Endometrial microvascular endothelial cells (primary cell): ENCODE results near the gene ERICH3. TPM values are rescaled to one million over a fixed set of nuclear protein-coding genes. Genes with fewer than 3 reads are reported as not detected.

Experiments
- in situ Hi-C: cut with HindIII; loops from 2 replicates; pipeline ENCODE4 v1.10.0; 2017; ENCODE audit warnings: low sequenced_read_pairs, low pct_unique_long_range_greater_than_20kb; ENCODE audit errors: inconsistent ontology term
- total RNA-seq: library from RNA; depleted of rRNA; stranded (reverse); fragments of >200 nt; gene quantifications from one replicate; pipeline ENCODE4 v1.2.3, GENCODE V29; 2015; ENCODE audit errors: inconsistent ontology term

Gene ERICH3
- total RNA-seq, 1 donor from 2014 or later: not detected

DNA sequence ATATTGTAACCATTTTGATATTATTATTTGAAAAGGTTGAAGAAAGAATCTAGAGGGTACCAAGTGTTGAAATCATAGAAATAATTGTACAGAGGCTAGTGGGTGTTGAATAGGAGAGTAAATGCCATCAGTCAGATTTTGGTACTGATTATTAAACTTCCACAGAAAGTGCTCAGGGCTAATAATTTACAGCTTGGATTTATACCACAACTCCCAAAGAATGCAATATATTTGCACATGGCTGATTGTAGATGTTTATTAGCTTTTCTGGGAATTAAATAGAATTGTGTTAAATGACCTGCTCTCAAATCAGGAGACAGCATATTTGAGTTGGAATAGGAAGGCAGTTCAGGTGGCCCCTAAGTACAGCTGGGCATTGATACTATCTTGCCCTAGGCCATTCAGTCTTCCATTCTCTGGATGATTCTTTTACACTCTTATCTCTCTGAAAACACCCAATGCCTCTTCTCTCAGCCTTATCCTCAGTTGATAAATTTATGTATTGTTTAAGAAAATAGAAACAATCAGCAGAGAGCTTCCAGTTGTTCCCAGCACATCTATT is 63.7 kb downstream of the ERICH3 start:
- in situ Hi-C loops: no loop called here

- in situ Hi-C loops: no loop called here
These were observed 76.9 kb downstream of the ERICH3 start for GRCh38 chr1:74596717-74597116.

- in situ Hi-C loops: no loop called here
These were observed 79.4 kb downstream of the ERICH3 start for GRCh38 chr1:74593887-74594866.

DNA sequence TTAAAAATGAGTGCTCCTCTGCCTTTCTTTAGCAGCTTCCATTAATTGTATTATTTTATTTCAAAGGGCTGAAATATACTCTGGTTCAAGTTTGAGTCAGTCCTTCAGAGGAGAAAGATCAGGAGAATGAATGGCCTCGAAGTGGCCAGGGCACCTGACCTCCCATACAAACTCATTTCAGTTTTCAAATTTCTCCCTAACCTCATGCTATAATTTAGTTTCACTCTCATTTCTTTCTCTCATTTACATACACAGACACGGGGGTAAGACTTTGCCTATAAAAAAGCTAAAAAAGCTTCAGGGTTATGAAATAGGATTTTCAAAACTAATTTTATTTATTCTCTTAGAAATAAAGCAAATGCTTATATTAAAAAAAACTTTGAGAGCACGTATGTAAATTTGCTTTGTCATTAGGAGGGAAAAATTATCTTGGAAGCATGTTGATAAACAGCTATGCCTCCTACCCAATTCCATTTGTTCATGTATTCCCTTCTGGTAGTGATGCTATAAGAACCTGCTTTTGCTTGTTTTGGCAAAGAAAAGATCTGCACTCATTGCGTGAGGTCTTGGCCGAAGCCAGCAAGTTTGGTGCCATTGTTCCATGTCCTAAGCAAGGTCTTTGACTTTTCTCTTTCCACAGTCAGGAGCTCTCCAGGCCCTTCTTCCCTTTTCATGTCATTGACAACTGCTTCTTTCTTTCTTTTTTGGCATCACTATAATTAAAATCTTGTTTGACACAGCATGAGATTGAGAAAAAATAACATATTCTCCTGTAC is 80.8 kb downstream of the ERICH3 start:
- in situ Hi-C loops: no loop called here

- in situ Hi-C loops: no loop called here
These were observed 81.6 kb downstream of the ERICH3 start for GRCh38 chr1:74591949-74592348.

GRCh38 chr1:74590288-74590687 is 83.3 kb downstream of the ERICH3 start:
- in situ Hi-C loops: no loop called here

GRCh38 chr1:74587888-74588287 is 85.7 kb downstream of the ERICH3 start:
- in situ Hi-C loops: no loop called here

DNA sequence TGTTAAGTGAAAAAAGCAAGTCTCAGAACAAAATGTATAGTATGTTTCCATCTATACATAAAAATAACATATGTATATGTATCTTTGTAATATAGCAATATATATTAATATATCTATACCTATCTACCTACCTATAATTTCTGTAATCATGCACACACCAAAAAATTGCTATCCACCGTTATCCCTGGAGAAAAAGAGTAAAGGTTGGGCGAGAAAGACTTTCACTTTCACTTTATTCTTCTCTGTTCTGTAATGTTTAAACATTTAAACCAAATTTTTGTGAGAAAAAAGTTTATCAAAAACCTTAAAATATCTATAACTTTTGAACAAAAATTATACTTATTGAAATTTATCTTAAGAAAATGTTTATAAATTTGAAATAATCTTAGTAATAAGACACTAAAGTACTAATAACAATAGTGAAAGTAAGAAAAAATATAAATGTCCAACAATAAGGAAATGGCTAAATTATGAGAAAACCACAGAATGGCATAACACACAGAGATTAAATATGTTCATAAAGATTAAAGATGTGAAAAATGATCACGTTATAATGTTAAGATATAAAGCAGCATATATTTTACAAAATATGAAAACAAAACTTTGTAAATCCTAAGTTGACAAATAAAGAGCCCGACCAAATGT is 87.2 kb downstream of the ERICH3 start:
- in situ Hi-C loops: no loop called here

DNA sequence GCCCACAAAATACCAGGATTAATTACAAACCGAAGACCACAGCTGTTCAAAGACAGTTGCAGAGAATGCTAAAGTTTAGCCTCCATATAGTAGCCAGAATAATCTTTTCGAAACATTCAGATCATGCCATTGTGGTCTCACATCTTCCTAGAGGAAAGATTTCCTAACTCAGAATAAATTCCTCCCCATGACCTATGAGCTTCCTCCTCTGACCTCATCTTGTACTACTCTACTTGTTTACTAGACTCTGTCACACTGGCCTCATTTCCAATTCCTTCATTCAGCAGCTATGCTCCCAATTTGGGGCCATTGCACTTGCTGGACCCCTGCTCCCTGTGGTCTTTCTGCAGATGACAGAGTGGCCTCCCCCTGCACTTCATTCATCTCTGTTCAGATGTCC is 89.4 kb downstream of the ERICH3 start:
- in situ Hi-C loops: no loop called here

GRCh38 chr1:74583397-74583796 is 90.2 kb downstream of the ERICH3 start:
- in situ Hi-C loops: no loop called here

DNA sequence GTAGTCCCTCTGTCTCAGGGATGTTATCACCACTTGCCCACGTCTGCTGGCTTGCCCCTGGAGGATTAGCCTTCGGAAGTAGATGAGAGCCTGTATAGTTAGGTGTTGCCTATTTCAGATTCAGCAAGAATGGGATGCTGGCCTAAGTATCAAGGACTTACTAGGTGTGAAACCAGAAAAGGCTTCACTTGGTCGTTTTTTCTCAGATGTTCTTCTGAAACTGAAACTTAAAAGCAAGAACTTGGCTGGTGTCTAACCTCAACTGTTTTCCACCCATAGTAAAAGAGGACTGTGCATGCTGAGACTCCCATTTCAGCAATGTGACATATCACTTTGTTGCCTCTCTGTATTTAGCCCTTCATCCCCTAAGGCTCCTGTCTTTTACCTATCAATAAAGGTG is 94.2 kb downstream of the ERICH3 start:
- in situ Hi-C loops: no loop called here

DNA sequence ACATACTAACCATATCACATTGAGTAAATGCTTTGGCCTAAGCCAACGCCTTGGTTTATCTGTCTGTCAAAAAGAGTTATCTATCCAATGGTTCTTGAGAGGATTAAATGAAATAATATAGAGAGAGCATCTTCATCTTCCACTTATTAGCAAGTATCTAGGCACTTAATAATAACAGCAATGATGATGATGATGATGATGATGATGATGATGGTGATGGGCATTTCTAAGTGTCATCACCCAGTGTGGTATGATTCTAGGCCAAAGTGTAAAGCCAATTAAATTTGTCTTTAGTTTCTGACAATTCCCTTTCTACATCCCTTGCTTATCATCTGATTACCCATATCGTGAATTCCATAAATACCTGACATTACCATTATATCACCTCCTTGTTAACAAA is 95.5 kb downstream of the ERICH3 start:
- in situ Hi-C loops: no loop called here

GRCh38 chr1:74571891-74572290 is 101.7 kb downstream of the ERICH3 start:
- in situ Hi-C loops: no loop called here

DNA sequence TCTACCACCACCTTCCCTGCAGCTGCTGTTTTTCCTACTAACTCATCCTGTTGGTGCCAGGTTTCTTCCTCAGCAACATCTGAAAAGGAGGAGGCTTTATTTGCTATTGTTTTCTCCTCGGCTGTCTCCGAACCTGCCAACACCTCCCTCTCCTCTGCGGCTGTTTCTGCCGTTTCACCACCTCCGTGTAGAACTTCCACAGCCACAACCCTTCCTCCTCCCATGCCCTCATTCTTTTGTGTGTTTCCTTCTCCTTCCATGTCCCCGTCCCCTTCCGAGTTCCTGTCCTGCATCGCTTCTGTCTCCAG is 102.1 kb downstream of the ERICH3 start:
- in situ Hi-C loops: no loop called here

DNA sequence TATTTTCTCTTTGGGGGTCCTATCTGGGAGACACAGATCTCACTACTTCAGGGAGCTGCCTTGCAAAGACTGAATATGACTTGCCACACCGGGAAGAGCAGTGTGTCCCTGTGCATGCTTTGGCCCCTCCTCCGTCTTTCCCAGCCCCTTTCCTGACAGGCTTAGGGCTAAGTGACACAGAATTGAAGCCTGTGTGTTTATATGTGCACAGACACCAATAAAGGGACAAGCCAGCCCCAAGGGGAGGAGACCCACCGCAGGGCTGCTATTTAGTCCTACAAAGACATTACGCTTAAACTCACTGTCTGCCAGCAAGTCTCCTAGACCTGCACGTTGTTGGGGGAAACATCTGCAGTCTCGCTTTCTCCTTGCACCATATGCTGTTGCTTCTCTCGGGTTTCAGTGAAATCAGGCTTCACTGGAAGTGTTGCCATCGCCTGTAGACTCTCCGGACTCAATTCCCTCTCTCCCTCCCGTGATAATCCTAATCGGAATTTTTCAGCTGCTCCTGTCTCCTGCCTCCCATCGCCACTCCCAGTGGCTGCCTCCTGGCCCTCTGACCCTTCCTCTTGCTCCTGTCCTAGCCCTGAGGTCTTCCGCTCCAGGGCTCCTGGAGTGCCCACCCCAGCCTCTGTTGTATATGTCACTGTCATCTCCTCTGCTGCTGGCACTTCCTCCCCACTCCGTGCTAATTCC is 102.6 kb downstream of the ERICH3 start:
- in situ Hi-C loops: no loop called here

DNA sequence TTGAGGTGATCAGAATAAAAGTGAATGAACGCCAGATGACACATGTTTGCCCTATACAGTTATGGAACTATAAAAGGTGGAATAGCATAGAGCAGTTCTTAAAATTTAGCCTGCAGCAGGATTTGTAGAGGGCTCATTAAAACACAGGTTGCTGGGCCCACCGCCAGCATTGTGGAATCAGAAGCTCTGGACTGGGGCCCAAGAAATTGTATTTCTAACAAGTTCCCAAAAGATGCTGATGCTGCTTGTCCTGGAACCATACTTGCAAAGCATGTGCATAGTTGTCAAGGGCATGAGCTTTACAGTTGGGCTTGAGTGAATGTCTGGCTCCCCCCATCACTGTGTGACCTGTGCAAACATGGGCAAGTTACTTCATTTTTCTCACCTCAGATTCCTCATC is 123.7 kb downstream of the ERICH3 start:
- in situ Hi-C loops: no loop called here

DNA sequence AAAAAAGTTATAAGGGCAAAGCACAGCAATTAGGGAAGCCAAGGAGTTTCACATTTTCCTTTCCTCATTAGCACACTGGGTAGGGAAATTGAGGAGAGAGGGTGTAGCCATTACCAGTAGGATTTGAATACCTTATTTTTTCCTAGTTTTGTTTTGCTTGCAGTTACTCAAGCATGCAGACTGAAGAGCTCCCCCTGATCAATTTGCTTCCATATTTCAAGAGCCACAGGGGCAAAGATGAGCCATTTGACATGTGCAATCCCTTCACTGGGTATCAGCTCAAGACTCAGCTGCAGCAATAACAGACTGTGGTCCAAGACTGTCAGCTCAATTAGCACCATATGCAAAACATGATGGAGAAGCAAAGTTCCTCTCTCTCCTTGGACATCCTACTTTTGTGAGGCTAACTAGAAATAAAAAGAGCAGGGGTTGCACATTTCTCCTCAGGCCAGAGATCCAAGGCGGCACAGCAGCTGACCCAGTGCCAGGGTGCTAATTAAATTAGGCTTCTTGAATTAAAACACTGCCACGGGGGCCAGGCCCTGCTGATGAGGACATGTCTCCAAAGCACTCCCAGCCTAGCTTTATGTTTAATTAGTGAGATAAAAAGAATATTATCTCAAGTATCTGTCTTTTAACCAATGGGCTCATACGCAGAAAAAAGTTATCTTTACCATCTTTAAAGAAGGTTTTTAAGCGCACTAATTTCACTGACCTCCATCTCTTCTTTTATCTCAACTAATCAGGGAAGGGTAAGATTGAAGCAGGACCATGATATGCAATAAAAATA is 124.4 kb downstream of the ERICH3 start:
- in situ Hi-C loops: no loop called here

- in situ Hi-C loops: no loop called here
These were observed 127.8 kb downstream of the ERICH3 start for GRCh38 chr1:74545821-74546220.
